NCI-H2196 treated with DMSO at 0.1 percent for 48 hours (cell line): ENCODE measurements around the gene USP37.
A peak's percentile ranks its signal among the peaks of the same experiment; 100 is the strongest.

Experiments
- DNase-seq: peaks from one replicate; lab custom pipeline; 2025; ENCODE audit not compliant: unreplicated experiment; lab: John Stamatoyannopoulos, UW

The USP37 gene

DNA sequence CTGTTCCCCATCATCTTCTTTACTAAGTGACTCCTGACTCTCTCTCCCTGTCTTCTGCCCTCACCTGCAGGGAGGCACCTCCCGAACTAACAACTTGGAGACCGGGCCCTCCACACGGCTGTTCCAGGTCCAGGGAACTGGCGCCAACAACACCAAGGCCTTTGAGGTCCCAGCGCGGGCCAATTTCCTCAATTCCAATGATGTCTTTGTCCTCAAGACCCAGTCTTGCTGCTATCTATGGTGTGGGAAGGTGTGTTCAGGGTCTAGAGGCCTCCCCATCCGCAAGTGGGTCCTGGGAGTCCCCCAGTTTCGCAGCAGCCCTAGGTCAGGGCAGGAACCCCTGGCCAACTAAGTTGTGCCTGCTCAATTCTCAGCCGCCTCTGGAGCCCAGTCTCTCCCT lies 133.7 kb downstream of the USP37 start:
- no peak for DNase-seq

DNA sequence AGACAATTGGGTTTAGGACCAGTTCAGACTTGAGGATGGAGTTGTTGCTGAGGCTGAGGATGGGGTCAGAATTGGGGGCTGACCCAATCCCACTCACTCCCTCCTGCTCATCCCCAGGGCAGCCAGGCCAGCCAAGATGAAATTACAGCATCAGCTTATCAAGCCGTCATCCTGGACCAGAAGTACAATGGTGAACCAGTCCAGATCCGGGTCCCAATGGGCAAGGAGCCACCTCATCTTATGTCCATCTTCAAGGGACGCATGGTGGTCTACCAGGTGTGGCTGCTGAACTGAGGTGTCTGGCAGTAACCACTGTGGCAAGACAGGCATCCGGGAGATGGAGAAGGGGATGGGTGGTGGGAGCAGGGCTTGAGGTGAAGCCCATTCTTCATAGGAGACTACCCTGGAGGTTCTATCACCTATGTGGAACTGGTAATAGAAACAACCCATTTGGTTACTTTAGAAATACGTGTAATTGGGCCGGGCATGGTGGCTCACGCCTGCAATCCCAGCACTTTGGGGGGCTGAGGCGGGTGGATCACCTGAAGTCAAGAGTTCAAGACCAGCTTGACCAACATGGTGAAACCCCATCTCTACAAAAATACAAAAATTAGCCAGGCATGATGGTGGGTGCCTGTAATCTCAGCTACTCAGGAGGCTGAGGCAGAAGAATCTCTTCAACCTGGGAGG lies 135.3 kb downstream of the USP37 start:
- no peak for DNase-seq

DNA sequence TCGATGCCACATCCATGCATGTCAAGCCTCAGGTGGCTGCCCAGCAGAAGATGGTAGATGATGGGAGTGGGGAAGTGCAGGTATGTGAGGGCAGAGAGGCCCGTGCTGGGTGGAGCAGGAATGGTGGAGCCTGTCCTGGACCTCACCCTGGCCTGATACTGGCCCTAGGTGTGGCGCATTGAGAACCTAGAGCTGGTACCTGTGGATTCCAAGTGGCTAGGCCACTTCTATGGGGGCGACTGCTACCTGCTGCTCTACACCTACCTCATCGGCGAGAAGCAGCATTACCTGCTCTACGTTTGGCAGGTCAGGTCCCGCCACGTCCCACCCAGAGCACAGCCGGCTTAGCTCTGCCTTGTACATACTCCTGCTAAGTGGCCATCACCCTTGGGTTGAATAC lies 136.3 kb downstream of the USP37 start:
- no peak for DNase-seq

DNA sequence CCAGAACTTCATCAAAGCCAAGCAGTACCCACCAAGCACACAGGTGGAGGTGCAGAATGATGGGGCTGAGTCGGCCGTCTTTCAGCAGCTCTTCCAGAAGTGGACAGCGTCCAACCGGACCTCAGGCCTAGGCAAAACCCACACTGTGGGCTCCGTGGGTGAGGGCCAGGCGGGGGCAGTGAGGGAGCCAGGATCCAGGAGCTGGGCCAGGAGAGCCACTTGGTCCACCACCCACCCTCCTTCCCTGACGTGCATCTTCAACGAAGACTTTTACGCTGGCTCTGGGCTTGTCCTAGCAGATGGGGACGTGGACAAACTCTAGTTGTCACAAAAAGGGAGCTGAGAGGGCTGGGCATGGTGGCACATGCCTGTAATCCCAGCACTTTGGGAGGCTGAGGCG lies 137.4 kb downstream of the USP37 start:
- no peak for DNase-seq

DNA sequence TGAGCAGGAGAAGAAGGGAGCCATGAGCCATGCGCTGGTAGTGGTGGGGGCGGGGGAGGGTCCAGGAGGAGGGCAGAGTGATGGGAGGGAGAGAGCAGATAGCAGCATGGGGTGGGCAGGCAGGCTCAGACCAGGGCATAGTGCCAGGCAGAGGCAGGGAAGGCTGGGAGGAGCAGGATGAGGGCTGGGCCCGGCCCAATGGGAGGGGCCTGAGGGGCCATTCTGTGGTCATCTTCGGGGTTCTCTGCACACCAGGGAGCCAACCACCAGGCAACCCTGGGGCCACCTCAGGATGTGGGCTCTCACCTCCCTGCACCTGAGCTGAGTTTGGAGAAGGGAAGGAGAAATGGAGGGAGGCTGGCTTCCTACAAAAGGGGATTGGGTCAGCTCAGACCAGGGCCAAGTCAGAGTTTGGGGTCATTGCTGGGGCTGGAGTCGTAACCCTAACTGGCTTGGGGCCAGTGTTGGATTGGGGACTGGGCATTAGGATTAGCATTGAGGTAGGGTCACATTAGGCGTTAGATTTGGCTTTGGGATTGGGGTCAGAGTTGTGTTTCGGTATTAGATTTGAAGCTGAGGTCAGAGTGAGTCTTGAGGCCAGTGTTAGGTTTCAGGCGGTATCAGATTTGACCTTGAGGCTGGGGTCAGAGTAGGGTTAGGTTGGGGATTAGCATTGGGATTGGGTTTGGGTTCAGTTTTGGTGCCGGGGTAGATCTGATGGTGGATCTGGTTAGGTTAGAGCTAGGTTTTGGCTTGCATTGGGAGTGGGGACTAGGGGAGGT lies 138.0 kb downstream of the USP37 start:
- DNase-seq, result no peak

DNA sequence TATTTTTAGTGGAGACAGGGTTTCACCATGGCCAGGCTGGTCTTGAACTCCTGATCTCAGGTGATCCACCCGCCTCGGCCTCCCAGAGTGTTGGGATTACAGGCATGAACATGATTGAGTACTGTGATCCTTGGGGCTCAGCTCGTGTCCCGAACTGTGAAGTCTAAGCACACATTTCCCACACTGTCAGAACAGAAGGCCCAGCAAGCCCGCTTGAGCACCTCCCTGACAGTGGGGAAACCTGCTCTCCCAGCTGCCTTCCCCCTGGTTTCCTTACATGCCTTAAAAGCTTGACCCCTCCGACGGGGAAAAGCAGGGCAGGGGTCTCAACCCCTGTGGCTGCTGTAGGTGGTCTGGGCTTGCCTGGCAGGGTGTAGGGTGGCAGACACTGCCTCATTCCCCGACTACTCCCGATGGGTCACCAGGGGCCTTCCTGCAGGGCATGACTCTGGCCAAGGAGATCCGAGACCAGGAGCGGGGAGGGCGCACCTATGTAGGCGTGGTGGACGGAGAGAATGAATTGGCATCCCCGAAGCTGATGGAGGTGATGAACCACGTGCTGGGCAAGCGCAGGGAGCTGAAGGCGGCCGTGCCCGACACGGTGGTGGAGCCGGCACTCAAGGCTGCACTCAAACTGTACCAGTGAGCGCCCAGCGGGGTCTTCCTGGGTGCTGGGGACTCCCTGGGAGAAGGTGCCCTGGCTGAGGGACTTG lies 139.1 kb downstream of the USP37 start:
- no peak for DNase-seq

DNA sequence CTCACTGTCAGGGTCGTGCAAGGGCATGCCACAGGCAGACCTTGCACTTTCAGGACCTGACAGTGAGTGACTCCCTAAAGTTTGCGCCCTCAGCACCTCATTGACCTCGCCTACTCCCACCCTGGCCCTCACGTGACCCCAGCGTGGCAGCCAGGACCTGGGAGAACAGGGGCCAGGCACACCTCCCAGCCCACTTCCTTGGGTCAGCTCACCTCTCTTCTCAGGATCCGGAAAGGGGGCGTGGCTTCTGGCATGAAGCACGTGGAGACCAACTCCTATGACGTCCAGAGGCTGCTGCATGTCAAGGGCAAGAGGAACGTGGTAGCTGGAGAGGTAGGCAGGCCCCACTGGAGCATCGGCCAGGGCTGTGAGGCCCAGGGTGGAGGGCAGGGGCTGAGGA lies 140.4 kb downstream of the USP37 start:
- no peak for DNase-seq

DNA sequence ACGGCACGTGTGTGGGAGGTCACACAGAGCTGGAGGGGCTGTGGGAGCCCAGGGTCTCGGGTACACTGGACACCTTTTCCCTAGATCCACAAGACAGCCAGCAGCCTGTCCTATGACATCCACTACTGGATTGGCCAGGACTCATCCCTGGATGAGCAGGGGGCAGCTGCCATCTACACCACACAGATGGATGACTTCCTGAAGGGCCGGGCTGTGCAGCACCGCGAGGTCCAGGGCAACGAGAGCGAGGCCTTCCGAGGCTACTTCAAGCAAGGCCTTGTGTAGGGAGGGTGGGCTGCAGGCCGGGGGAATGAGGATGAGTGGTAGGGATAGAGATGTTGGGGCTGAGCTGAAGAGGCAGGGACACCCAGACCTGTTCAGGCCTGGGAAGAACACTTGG lies 142.6 kb downstream of the USP37 start:
- no peak for DNase-seq

DNA sequence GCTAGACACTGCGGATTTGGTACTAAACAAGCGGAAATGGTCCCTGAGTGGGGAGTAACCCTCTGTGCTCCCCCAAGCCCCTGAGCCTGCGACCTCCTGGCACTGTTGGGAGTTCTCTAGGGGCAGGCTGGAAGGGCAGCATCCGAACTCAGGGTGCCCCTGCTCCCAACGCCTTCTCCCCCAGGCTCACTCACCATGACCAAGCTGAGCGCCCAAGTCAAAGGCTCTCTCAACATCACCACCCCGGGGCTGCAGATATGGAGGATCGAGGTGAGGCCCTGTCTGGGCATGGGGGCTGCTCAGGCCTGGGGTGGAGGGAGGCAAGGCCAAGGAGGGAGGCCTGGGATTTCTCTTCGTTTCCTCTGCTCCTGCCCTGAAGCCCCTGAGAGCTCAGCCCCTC lies 144.6 kb downstream of the USP37 start:
- no peak for DNase-seq

DNA sequence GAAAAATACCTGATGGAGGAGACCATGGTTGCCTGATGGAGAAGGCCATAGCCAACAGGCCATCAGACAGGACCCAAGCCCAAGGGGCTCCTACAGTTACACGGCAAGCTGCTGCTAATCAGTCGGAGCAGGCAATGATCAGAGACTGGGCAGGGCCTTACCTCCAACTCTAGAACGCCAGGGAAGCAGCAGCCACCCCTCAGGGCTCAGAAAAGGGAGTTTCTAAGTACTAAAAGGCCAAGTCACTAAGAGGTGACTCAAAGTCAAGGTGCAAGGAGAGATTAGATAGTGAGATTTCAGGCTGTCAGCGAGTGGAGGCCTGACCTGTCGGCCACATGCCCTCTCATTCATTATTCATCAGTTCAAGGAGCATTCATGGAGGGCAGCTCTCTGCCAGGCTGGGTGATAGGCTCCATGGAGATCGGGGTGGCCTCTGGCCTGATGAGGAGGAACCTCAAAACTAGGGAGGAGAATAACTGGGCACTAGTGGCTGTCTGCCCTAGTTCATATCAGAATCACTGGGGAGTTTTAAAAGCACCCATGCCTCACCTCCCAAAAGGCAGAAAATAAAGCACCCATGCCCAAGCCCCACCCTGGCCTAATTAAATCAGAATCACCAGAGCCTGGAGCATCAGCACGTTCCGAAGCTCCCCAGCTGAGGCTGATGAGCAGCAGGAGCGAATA lies 145.6 kb downstream of the USP37 start:
- DNase-seq, result no peak

DNA sequence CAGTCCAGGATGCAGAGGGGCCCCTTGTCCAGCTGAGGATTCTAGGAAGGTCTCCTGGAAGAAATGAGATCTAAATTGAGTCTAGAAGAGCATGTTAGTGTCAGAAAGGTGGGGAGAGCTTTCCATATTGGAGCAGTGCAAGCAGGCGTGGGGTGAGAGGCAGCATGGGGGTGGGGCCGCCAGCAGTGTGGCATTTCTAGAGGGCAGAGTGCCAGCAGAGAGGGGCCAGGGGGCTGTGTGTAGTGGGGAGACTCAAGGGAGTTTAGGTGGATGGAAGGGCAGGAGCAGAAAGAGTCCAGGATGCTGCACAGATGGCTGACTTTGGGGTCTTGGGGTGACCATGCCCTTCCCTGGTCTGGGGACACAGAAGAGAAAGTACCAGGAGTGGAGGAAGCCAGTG lies 147.1 kb downstream of the USP37 start:
- no peak for DNase-seq

DNA sequence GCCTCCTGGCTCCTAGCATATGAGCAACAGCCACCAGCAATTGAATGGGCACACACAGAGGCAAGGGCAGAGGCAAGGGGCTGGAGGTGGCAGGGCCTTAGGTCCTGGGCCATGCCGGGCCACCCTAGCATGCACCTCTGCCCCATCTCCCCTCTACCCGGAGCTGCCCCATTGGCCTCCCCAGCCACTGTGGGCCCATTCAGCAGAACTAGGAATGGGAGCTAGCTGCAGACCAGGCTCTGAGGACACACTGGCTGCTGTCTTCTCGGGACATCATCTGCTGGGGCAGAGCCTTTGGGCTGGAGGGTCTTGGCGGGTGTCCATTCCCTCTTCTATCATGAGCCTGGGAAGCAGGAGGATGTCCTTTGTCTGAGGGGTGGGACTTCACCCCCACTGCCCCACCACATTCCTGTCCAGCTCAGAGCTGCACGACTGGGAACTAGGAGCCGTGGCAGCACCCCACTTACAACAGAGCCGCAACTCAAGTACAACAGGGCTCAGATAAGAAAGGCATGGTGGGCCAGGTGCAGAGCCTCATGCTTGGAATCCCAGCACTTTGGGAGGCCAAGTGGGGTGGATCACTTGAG lies 148.4 kb downstream of the USP37 start:
- no peak for DNase-seq

DNA sequence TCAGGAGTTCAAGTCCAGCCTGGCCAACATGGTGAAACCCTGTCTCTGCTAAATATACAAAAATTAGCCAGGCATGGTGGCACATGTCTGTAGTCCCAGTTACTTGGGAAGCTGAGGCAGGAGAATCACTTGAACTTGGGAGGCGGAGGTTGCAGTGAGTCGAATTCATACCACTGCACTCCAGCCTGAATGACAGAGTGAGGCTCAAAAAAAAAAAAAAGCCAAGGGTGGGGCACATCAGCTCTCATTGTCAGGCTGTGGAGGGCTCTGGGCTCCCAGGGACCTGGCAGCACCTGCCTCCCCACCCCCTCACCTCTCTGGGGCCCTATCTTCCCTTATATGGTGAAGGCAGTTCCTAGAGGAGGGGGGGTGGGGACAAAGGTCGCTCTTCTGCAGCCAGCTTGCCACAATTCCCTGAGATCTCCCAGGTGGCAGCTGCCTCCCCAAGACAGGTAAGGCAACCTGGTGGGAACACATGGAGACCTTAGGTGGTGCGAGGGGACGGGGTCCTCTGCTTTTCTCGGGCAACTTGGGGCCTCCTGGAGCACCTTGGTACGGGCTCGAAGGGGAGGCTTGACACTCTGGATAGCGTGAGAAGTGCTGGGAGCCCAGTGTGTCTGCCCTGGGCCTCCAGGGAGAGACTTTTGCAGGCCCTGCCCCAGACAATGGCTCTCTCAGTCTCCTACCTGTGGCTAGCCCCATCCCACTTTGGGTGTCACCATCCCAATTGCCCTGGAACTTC lies 149.3 kb downstream of the USP37 start, which contains the start of gene VIL1:
VIL1 (plus strand) TSS at position 407 of the 742 bp plus-strand sequence. CDS start 4,656 bp downstream, outside the sequence.
- no peak for DNase-seq

DNA sequence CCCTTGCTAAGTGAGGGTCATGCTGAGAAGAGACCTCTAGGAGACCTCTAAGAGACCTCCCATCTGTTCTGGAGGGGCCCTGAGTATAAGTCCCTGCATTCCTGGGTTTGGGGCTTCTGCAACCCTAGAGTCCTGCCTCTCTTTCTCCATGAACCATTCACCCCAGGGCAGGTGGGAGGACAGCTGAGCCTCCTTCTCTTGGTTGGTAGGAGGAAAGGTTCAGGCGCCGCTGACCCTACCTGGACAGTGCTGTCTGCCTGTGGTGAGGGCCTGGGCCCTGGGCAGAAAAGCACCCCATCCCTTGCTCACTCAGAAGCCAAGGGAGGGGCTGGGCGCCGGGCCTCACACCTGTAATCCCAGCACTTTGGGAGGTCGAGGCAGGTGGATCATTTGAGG lies 149.8 kb downstream of the USP37 start:
- no peak for DNase-seq

DNA sequence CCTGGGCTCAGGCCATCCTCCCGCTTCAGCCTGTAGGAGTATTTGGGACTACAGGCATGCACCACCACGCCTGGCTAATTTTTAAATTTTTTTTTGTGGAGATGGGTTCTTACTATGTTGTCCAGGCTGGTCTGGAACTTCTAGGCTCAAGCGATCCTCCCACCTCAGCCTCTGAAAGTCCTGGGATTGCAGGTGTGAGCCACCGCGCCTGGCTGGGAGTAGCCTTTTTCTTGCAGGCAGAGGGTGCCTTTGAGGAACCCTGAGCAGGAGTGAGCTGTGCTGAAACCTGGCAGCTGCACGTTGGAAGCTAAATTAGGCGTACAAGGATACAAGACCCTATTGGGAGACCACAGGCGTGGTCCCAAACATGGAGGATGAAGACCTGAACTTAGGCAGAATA lies 160.4 kb downstream of the USP37 start:
- no peak for DNase-seq

DNA sequence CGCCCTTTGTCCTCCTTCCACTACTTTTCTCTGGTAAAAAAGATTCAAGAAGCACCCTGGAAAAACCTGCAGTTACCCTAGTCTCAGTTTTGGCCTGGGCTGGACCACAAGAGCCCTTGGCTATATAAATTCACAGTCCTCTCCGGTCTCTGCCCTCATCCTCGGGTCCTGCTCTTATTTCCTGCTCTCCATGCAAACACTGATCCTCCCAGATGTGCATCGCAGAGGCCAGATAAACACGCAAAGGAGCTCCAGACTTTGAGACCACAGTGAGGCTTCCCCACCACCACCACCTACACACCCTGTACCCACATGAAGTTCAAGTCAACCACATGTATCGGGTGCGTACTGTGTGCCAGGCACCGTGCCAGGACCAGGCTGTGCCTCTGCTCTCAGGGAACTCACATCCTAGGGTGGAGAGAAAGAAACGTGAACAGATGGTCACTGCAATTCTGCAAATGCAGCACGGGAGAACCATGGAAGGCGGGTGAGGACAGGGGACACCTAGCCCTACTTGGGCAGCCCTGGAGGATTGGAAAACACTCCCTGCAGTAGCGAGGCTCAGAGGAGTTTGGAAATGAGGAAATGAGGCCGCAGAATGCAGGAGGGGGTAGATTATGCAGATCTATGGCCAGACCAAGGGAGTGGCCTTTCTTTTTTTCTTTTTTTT lies 161.1 kb downstream of the USP37 start:
- no peak for DNase-seq

DNA sequence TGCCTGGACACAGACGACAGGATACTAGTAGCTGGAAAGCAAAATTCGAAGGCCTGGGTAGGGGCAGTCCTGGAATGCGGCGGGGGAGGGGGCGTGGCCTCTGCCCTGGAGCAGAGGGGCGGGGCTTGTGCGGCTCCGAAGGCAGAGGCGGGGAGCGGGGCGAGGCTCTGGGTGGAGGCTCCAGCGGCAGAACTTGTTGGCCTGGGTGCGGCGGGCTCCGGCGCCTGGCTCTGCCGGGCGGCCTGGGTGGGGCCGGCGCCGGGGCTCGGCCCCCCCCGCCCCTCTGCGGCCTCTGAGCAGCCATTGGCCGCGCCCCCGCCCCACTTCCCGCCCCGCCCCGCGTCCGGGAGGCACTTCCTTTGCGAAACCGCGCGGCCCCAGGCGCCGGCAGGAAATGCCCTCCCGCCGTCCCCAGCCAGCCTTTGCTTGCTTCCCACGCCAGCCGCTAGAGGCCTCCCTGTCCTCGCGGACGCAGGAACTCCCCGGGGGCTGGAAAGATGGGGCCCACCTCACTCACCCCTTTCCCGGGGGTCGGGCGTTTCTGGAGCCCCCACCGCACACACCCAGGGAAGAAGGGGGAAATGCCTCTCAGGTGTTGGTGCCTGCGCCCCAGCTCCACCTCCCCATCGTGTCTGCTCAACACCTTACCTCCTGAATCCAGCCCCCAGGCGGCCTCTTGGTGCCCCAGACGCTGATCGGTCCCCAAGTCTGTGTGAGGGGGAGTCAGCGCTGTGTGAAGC lies 161.8 kb downstream of the USP37 start:
- peak; percentile 94 for DNase-seq

DNA sequence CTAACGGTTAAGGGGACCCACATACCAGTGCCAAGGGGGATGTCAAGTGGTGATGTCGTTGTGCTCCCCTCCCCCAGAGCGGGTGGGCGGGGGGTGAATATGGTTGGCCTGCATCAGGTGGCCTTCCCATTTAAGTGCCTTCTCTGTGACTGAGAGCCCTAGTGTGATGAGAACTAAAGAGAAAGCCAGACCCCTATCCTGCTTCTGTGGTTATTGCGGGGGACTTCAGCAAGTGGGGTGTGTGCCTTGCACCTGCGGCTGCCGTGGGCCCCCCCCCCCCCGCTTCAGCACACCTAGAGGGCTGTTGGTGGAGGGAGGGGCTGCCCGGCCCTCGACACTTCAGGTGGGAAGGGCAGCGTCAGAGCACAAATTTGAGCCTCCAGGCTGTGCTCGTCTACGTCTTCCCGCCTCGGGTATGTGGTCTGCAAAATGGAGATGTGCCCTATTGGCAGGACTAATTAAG lies 162.4 kb downstream of the USP37 start:
- no peak for DNase-seq
